HL-60/S4 treated with retinoic acid at 250 ng/mL for 4 days and 3 days (cell line): ENCODE measurements around the gene NFU1.

Experiments
- in situ Hi-C: fragments of 300-500 bp; cut with MboI; formaldehyde crosslinking; loops from 2 replicates; pipeline ENCODE4 v1.7.0; 2022; ENCODE audit warnings: low sequenced_read_pairs

The NFU1 gene

DNA sequence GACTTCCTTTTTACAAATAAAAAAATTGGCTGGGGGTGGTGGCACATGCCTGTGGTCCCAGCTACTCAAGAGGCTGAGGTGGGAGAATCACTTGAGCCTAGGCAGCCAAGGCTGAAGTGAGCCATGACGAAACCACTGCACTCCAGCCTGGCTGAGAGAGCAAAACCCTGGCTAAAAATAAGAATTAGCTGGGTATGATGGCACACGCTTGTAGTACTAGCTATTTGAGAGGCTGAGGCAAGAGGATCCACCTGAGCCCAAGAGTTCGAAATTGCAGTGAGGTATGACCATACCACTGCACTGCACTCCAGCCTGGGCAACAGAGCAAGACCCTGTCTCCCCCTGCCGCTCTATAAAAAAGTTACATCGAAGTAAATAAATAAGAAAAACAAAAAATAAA, 83.9 kb downstream of the NFU1 start:
- in situ Hi-C loops: no loop called here

DNA sequence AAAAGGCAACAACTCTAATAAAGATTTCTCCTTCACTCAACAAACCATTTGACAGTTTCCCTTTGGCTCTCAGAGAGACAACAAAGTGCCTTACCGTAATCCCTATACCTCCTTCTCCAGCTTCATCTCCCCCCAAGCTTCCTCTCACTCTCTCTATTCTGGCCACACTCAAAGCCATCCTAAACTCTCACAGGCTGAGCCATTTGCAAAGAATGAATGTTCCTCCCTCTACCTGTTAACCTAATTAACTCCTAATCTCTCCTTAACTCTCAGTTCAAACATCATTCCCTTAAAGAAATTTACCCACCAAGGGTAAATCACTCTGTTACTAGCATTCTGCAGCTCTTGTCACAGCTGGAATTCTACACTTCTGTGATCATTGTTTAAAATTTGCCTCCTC, 88.5 kb downstream of the NFU1 start:
- in situ Hi-C loops: no loop called here
